ENCODE measurements around the gene XG.
A peak's percentile ranks its signal among the peaks of the same experiment; 100 is the strongest.
"Not testable (repeated sequence)": the region's sequence is repeated elsewhere in the genome, so short reads cannot be mapped to it uniquely, and the experiment has no call there.

The XG gene

GRCh38 chrX:2781698-2782097 lies 29.9 kb downstream of the XG start:
- FAIRE-seq = no peak

GRCh38 chrX:2782171-2782570 lies 30.3 kb downstream of the XG start:
- FAIRE-seq = no peak

- FAIRE-seq = no peak
Observed at GRCh38 chrX:2782778-2783177, 30.9 kb downstream of the XG start.

- no peak for FAIRE-seq
Observed at GRCh38 chrX:2784026-2784425, 32.2 kb downstream of the XG start.

GRCh38 chrX:2785538-2785937 lies 33.7 kb downstream of the XG start:
- FAIRE-seq = no peak

- FAIRE-seq = no peak
Observed at GRCh38 chrX:2788980-2789379, 37.1 kb downstream of the XG start.

GRCh38 chrX:2789569-2789968 lies 37.7 kb downstream of the XG start:
- FAIRE-seq = no peak

GRCh38 chrX:2793752-2794151 lies 41.9 kb downstream of the XG start:
- no peak for FAIRE-seq

GRCh38 chrX:2794336-2794735 lies 42.5 kb downstream of the XG start:
- no peak for FAIRE-seq

- peak; percentile 47 for FAIRE-seq
Observed at GRCh38 chrX:2796808-2797207, 45.0 kb downstream of the XG start.

GRCh38 chrX:2799369-2799768 lies 47.5 kb downstream of the XG start:
- no peak for FAIRE-seq

GRCh38 chrX:2799980-2800379 lies 48.1 kb downstream of the XG start:
- not testable (repeated sequence) for FAIRE-seq

GRCh38 chrX:2801223-2801622 lies 49.4 kb downstream of the XG start:
- no peak for FAIRE-seq

- FAIRE-seq = not testable (repeated sequence)
Observed at GRCh38 chrX:2802376-2803090, 50.7 kb downstream of the XG start.

- FAIRE-seq = not testable (repeated sequence)
Observed at GRCh38 chrX:2803486-2803885, 51.6 kb downstream of the XG start.

- not testable (repeated sequence) for FAIRE-seq
Observed at GRCh38 chrX:2804106-2804843, 52.4 kb downstream of the XG start.

GRCh38 chrX:2804858-2805257 lies 53.0 kb downstream of the XG start:
- FAIRE-seq = not testable (repeated sequence)

- no peak for FAIRE-seq
Observed at GRCh38 chrX:2811271-2811670, 59.4 kb downstream of the XG start.

- FAIRE-seq = not testable (repeated sequence)
Observed at GRCh38 chrX:2812161-2812907, 60.5 kb downstream of the XG start.

- no peak for FAIRE-seq
Observed at GRCh38 chrX:2817036-2817435, 65.2 kb downstream of the XG start.

- FAIRE-seq = no peak
Observed at GRCh38 chrX:2819345-2820135, 67.7 kb downstream of the XG start.

GRCh38 chrX:2820136-2820771 lies 68.4 kb downstream of the XG start:
- no peak for FAIRE-seq
